GM04503 (cell line): ENCODE measurements around the gene PMP22.
"Not testable (repeated sequence)": the region's sequence is repeated elsewhere in the genome, so short reads cannot be mapped to it uniquely, and the experiment has no call there.

Experiments
- DNase-seq: peaks from one replicate; pipeline ENCODE4 v3.0.0-alpha.2; 2012; ENCODE audit warnings: low read depth

PMP22 gene

DNA sequence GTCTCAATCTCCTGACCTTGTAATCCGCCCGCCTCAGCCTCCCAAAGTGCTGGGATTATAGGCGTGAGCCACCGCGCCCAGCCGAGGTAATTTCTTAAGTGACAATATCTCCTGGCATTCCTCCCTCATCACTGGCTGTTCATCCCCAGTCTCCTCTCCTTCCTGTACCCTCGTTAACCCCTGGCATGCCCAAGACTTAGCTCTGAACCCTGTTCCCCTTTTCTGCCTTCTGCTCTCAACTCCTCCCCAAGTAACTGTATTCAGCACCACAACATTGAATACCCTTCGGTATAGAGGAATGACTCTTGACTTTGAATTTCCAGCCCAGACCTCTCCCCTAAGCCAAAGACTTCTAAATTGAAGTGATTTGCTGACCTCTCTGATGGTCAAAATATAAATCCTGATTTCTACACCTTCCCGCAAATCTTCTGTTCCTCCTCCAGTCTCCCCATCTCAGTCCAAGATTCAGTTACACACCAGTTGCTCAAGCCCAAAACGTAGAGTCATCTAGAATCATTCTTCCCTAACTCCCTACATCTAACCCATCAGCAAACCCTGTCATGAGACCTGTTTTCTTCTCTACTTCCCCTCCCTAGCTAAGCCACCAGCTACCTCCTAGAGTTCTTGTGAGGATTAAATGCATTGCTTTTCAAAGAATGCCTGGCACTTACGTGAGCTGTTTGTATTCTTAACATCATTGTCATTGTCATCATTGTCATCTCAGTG, 14.8 kb downstream of the PMP22 start:
- no peak for DNase-seq

DNA sequence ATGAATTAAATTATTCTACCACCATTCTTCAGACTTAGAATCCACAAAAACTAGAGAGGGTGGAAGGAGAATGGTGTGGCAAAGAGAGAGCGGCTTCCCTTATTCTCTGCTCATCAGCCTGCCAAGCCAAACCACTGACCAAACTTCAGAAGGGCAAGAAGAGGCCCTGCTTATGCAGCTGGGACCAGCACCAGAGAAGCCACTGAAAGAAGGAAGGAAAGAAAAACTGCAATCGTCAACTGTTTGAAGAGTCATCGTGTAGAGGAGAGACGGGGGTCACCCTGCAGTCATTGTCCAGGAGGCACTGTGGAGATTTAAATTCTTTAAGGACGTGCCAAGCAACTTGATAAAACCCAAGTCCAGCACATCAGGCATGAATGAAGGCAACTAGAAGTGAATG, 15.6 kb downstream of the PMP22 start:
- DNase-seq: no peak

DNA sequence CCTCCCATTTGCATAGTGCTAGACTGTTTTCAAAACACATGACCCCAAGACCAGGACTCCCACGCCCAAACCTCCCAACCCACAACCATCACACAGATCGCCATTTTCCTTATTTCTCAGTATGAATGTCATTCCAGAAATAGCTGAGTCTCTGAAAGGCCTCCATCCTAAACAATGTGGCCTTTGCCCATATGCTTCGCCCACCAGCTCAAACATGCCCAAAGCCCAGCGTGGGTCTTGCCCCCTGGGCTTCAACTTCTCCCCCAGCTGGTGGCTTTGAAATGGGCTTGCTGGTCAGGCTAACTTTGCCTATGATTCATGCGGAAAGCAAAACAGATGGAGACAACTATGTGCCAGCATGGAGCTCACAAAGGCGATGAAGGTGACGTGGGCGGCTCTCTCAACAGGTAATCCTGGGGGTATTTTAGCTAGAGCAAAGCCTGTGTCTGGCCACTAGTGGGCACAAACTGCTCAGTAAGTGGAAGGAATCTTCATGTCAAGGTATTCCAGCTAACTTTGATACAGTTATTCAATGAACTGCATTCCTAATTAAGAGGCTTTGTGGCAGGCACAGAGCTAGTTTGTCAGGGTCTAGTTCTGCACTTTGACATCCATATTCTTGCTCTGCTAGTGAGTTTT, 17.1 kb downstream of the PMP22 start:
- no peak for DNase-seq

DNA sequence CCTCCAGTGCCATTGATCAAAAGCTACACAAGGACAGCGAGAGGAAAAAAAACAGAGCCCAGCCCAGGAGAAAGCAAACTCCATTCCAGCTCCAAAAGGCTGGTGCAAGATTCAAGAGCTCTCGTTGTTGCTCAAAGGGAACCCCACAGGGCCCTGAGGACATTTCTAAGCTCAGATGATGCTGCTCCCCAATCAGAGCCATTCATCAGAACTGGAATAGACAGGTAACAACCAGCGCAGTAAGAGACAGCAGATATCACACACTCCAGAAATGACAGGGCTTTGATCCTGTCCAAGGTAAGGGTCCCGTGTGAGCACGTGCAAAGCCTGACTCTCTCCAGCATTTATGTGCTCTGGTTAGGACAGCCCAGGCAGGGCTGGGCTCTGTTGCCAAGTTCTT, 20.1 kb downstream of the PMP22 start:
- DNase-seq: no peak

DNA sequence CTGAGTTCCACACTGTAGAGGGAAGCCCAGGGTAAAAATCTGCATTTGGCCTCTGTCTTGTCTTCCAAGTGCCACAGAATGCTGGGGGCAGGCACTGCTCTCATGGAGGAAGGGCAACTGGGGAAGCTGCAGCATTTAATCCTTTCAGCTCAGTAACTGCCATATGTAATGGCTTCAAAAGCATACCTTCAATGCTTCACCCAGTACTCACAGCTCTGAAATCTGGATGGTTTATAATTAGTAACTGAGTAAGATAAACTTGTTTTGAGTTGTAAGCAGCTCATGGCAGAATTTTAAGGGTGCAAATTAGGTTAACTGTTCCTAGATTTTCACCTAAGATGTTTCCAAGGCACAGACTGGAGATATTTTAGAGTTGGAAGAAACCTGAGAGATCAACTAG, 24.5 kb downstream of the PMP22 start:
- no peak for DNase-seq

DNA sequence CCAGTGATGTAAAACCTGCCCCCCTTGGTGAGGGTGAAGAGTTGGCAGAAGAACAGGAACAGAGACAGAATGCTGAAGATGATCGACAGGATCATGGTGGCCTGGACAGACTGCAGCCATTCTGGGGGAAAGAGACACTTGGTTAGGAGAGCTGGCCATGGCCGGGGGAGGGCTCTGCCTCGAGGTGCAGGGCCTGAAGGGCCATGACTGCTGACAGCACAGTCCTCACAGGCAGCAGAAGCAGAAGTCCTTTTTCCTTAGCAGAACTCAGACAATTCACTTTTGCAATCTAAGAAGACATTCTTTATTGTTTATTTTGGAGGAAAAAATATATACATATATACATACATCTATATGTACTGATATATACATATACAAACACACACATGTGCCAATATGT, 25.6 kb downstream of the PMP22 start:
- DNase-seq: no peak

DNA sequence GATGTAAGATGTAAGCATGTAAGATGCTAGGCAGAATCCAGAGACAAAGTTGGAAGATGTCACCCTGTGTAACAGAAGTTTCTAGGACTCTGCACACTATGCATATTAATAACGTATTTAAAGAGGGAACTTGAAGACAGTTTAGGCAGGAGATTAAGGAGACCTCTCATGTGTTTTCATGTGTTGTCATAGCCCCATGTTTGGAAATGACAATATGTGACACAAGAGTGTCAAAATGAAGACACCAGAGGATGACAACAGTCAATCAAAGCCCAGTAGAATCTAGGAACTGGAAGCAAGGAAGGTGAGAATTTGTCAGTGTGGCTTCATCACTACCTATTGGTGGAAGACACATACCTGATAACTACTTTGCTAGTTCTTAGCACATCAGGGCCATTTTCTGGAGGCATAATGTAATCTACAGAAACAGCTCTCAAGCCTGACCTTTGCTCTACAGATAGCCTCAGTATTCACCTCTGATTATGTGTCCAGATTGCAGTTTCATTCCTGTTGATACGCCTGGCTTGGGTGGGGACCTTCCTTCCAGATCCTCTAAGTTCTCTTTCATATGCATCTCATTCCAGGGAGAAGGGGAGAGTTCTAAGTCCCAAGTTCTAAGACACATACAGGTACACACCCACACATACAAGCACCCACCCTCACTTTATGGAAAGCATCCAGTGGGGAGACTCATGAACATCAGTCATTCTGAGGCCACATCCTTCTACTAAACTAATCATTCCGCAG, 26.3 kb downstream of the PMP22 start:
- DNase-seq: no peak

DNA sequence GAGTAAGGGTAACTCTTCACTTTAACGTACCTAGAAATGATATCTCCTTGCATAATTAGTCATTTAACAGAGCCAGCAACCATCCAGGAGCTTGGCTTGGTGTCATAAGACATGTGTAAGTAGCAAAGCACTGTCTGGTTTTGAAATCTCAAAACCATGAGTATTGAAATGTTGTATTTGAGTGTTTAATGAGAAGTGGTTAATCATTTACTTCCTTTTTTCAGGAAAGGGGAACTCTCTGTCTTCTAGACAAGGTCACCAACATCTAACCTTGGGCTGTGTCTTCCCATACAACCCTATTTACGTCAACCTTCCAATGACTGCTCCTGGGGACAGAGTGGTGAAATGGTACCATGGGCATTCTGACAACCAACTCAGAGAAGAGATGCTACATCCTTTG, 27.1 kb downstream of the PMP22 start:
- DNase-seq: no peak

DNA sequence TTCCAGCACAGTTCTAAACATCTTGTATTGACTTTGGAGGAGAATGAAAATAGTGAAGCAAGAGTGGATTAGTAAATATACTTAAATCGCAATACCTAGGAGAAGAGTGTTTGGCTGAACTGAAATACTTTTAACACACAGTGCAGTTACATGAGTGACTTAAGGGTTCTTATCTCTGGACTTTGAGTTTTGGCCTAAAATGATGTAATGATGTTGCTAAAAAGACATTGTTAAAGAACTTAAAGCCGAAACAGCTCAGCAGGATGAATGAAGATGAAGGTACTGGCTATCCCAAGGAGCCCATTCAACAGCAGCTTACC, 28.1 kb downstream of the PMP22 start:
- no peak for DNase-seq

DNA sequence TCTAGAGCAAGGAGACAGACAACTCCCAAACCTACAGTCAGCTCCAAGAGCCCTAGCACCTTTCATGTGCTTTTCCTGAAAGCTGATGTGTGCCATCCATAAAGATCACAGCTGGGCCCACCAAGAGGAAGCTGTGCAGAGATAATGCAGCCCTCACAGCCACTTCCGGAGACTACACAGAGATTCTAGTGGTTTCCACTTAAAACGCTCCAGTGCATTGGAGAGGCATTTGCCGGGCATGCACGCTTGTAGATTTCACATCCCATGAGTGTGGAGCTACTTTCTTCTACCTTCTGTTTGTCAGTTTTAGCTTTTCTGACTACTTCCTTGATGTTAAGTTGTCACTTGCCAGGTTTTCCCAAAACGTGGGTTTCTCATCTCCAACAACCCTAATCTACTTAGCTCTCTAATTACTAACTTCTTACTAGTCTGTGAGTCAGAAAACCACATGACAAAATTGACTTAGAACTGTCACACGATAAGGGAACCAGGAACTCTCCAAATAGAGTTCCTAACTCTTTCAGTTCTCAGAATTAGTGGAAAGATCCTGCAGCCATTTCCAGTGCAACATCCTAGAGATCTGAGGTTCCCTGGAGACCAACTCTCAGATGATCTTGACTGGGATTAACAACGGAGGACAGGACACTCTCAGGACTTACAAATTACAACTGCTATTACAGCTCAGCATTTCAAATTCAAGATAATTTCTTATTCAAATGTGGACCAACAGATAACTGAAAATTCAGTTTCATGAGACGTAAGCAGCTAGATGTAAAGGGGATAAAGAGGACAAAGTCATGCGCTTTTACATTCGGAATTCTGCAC, 28.6 kb downstream of the PMP22 start:
- no peak for DNase-seq

DNA sequence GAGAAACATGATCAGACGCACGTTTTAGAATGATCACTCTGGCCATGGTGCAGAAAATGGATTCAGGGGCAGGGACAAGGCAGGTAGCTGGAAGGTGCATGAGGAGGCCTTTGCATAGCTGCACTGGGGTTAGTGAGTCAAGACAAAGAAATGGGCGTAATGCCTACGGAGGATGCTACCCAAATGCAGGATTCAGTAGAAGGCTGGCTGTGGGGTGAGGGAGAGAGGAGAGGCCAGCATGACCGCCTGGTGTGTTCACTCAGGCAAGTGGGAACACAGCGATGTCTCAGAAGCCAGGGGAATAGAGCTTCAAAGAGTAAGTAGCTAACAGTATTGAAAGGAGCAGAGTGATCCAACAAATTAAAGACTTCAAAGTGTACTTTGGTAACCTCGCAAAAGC, 31.2 kb downstream of the PMP22 start:
- DNase-seq: no peak

DNA sequence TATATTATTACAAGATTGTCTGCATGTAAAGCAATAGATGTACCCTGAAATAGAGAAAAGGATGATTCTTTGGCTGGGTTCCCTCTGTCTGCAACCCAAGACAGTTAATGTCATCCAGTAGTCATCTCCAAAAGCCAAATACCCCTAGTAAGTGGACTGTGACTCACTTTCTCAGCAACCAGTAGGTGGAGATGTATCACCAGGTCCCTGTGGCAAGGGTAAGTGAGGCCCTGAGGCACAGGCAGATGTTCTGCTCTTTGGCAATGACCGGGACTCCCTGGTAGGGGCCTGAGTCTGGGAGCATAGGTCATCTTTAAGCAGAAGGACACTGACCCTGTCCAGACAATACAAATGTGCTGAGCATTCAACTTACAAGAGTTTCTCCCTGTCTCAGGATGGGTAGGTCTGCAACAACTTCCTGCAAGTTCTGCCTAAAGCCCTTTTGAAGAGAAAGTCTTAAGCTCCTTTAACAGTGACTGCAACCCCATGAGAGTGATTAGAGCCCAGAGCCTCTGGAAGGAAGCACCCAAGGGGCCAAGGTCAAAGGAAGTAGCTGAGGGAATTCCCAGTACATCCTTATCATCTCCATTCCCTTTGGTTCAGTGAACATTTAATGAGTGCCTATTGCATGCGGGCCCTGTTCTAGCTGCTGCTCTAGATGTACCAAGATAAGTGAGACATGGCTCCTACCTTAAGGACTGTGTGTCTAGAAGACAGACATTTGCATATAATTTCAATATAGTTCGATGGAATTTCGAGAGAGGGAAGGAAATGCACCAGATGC, 31.9 kb downstream of the PMP22 start:
- peak; percentile 39 for DNase-seq

DNA sequence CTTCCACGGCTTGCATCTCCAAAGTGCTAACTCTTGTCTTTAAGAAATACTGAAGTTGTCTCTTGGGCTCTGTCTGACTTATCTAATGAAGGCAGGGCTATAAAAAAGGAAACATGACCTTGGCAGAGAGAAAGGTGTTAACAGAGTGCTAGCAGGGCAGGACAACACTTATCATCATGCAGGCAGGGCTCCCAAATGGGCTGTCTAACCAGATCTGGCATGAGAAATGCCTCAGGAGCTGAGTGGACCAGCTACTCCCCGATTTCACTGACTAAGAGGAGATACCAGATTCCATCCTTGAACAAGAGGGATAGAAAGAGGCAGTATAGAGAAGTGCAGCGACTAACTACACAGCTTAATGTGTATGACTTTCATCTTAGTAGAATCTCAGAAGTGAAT, 32.6 kb downstream of the PMP22 start:
- DNase-seq: no peak

DNA sequence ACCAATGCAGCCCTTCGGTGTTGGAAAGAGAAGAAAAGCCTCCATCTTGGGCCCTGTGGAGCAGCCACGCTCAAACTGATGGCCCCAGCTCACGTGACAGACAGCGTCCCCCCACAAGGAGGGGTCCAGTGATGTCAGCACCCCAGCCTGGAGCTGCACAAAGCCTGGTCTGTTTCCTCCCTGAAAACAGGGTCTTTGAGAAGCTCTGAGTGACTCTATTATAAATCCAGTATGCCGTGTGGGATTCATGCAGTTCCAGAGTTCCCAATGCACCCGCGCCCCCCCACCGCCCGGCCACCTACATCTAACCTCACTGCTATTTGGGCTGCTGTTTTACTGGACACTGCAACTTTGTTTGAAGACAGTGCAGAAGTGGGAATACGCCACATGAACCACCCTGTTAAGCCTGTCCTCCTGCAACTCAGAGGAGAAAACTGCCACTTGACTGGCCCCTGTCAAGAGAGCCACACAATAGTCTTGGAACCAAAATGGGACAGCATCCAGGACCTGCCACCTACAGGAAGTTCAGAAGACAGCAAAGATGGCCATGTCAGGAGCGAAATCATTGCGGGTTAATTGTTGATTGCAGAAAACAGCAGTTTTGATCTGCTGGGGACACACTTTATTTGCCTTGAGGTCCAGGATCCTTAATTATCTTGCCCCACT, 33.1 kb downstream of the PMP22 start:
- no peak for DNase-seq

DNA sequence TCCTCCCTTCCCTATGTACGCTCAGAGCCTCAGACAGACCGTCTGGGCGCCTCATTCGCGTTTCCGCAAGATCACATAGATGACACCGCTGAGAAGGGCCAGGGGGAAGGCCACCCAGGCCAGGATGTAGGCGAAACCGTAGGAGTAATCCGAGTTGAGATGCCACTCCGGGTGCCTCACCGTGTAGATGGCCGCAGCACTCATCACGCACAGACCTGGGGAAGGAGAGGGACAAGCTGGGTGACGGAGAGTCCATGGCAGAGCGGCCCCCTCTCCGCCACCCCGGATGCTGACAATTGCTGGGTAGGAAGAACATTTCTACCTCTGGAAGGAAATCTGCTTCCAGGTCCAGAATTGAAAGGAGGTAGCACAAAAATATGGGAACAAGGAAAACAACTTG, 34.3 kb downstream of the PMP22 start:
- DNase-seq: no peak

DNA sequence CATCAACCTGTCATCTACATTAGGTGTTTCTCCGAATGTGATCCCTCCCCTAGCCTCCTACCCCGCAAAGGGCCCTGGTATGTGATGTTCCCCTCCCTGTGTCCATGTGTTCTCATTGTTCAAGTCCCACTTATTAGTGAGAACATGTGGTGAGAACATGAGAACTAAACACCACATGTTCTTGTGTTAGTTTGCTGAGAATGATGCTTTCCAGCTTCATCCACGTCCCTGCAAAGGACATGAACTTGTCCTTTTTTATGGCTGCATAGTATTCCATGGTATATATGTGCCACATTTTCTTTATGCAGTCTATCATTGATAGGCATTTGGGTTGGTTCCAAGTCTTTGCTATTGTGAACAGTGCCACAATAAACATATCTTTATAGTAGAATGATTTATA, 43.3 kb downstream of the PMP22 start:
- not testable (repeated sequence) for DNase-seq

DNA sequence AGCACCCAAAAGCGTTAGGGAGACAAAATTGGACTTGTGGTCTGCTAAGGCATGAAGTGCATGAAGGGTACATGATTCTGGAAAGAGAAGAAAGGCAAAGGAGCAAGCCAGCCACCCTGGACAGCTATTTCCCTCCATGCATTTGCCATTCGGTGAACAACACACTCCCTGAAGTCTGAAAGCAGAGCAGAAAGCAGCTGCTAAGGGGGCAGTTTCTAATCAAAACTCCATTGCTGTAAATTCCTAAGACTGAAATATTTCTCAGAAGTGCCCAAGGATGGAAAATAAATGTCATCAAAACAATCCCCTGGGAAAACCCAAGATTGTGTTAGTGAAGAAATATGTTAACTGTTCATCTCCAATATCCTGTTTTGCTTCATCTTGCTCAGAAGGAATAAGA, 44.3 kb downstream of the PMP22 start:
- peak; percentile 28 for DNase-seq

DNA sequence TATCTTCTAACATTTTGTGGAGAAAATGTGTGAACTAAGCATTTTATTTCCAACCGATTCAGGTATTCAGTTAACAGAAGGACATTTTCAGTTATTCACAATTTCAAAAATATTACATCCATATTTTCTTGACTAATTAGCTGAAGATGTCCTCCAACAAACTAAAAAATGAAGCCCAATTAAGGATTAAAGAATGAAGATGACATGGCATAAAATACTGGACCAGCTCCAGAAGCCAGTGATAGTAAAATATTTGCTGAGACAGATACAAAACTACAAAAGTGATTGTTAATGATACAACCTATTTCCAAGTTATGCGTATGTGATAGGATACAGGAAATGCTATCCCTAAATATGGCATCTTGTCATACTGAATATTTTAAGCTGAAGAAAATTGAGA, 48.6 kb downstream of the PMP22 start:
- DNase-seq: no peak

DNA sequence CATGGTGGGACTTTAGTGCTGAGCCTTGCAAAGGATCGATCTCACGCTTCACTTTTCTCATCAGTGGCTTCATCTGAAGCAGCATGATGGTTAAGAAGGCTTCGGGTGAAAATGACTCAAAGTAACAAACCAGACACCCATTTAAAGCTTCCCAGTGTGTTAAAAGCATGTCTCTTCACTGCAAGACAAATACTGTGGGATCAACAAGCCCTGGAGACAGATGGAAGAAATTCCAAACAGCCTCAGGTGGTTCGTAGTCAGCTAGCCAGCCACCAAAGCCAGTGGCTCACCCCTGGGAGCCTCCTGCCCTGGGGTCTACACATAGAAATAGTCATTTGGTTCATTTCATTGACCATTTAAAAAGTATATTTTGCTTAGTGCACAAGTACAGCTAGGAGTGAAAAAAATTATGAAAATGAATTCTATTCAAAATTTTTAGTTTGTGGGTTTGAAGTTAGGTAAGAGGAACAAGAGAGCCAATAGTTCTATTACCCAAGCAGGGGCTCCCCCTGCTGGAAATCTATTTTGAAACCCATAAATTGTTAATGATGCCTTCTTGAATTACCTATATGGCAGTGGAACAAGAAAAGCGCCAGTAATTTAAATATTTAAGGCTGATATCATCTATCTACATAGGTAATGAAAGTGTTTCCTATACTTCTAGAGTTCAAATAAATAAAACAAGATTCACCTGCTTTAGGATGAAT, 51.6 kb downstream of the PMP22 start:
- DNase-seq: no peak

DNA sequence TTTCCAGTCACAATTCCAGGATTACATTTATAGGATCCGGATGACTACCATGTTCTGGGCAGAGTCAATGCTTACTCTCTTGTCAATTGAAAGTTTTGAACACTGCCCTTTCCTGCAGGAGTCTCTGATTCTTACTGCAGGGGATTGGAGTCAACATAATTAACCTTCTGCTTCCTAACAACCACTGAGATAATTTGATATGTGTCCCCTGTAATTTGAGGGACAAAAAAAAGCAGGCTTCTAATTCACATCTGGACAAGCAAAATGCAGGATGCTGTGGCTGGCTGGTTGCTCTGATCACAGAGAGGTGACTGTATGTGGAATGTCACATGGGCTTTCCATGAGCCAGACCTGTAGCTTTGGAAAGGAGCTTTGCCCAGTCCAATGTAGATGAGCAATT, 54.9 kb downstream of the PMP22 start:
- no peak for DNase-seq

DNA sequence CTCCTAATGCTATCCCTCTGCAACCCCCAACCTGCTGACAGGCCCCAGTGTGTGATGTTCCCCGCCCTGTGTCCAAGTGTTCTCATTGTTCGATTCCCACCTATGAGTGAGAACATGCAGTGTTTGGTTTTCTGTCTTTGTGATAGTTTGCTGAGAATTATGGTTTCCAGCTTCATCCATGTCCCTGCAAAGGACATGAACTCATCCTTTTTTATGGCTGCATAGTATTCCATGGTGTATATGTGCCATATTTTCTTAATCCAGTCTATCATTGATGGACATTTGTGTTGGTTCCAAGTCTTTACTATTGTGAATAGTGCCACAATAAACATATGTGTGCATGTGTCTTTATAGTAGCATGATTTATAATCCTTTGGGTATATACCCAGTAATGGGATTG, 62.1 kb downstream of the PMP22 start:
- not testable (repeated sequence) for DNase-seq
